HG03064 (cell line): Measurements from ENCODE around the gene LINGO4.

Experiments
- ATAC-seq: cut with Tn5 transposase; IDR thresholded peaks from one replicate; pipeline ENCODE4 v1.9.1; 2021; ENCODE audit warnings: low read depth; ENCODE audit not compliant: unreplicated experiment

The LINGO4 gene

DNA sequence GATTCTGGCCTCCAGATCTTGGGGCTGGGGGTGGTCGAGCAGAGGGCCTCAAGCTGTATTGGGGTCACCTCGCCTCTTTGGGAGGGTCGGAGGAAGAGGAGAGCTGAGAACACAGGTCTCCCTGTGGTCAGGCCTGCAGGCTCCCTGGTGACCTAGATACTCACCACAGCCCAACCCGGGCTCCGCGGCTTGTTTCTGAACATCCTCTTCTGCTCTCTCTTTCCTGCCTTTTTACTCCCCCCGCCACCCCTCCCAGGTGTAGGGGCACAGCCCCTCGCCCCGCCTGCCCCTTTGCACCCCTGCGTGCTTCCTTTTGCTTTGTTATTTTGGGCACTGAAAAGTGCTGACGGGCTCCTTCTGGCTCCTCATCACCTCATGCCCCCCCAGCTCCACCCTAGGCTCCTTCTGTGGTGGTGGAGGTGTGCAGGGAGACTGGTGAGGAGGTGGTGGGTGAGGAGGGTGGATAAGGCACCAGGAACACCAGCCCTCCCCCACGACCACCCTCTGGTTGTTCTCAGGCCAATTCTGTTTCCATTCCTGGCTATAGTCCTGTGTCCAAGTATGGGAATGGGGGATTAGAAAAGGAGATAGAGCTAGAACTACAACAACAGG lies 10.6 kb upstream of the LINGO4 start:
- no peak for ATAC-seq

- ATAC-seq: no peak
Observed at GRCh38 chr1:151814971-151815545, 9.8 kb upstream of the LINGO4 start.

DNA sequence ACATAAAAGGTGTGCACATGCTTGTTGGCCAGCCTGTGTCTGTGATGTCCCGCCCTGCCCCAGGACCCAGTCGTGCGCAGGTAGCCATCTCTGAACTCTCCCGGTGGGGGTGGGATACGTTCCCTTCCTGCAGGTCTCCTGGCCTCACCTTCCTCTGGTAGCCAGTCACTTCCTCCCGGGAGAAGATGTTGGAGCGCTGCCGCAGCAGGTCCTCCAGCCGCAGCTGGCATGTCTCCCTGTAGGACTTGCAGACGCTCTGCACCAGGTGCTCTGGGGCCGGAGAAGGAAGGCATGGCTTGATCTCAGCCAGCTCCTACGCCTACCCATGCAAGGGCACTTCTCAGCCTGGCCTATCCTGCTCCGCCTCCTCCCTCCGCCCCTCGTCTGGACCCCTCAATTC lies 9.2 kb upstream of the LINGO4 start:
- ATAC-seq: no peak

GRCh38 chr1:151813271-151813977 lies 8.2 kb upstream of the LINGO4 start:
- no peak for ATAC-seq

GRCh38 chr1:151811181-151811580 lies 6.0 kb upstream of the LINGO4 start:
- ATAC-seq: no peak

DNA sequence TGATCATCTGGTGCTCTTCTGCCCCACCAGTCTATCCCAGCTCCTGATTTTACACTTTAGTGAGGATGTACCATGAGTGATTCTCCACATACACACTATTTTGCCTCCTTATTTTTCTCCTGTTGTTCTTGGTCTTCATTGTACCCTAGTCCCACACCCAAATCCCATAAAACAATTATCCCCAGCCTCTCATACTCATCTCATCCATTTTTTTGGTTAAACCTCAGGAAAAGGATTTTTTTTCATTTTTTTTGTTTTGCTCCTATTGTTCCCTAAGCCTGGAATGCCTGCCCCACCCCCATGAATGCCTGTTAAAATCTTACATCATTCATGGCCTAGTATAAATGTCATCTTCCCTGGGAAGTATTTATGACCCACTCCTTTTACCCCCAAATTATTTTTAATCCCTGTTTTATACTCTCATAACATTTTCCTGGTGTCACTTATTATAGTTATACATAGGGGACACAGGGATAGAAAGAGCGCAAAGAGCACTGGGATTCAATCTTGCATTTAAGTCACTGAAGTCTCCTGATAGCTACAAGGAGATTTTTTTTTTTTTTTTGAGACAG lies 4.9 kb upstream of the LINGO4 start:
- no peak for ATAC-seq

GRCh38 chr1:151809290-151809984 lies 4.2 kb upstream of the LINGO4 start:
- ATAC-seq: no peak

DNA sequence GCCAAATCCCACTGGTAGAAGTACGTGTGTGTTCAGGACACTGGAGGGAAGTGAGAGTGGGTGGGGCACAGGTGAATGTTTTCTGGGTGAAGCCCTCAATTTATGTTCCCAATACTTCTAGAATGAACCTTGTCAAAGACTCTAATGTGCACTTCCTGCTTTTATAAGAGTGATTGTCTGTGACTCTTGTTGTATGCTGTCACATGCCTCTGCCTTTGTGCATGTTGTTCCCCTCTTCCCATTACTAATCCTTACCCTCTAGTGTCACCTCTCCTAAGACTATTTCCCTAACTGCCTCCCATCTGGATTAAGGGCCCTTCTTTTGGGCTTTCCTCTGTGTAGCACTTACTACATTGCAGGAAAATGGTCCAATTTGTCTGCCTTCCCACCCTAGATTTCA lies 2.5 kb upstream of the LINGO4 start:
- no peak for ATAC-seq

DNA sequence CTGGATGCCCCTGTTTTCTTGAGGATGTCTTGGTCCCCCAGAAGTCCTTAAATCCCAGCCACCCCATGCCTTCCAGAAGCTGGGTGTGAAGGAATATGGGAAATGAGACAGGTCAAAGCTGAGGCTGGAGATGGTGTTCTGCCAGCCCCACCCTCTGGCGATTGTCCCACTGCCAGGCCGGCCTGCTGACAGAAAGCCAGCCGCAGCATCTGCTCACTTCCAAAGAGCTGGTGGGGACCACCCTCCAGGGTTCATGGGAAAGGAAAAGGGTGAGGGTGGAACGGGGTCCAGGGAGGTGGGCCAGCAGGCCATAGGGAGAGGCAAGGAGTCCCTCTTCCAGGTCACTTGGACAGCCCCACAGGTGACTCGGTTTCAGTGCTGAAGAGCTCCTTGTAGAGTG lies 1.9 kb upstream of the LINGO4 start:
- ATAC-seq: no peak

DNA sequence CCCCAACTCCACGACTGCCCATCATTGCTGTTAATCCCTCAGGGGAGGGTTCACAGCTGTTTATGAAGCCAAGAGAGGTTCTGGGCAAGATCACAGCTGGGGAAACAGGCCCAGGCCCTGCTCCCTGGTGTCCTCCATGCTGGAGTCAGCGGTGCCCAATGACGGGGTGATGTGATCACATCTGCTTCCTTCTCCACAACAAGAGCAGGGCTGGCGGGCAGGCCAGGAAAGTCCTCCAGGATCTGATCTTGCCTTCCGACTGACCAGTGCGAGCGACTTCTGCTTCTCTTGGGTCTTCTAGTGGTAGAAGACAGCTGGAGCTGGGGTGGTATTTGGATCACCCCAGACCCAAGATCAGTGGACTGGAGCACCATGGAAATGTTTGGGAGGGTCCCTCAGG lies 951 bp upstream of the LINGO4 start:
- ATAC-seq: no peak

DNA sequence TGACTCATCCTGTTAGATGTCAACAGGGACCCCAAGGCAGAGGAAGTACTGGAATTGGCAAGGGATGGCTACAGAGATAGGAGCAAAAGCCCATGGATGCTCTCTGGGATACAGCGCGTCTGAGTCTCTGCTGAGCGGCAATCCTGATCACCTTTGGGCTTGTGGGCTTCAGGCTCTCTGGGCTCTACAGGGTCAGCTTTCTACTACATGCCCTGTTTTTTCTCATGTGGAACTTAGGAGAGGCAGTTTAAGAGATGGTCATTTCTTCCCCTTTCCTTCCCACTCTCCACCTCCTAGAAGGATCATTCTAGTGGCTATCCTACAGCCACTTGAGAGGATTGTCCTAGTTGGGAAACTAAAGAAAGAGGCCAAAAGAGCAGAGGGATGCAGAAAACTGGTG lies 1.3 kb downstream of the LINGO4 start:
- ATAC-seq: no peak

DNA sequence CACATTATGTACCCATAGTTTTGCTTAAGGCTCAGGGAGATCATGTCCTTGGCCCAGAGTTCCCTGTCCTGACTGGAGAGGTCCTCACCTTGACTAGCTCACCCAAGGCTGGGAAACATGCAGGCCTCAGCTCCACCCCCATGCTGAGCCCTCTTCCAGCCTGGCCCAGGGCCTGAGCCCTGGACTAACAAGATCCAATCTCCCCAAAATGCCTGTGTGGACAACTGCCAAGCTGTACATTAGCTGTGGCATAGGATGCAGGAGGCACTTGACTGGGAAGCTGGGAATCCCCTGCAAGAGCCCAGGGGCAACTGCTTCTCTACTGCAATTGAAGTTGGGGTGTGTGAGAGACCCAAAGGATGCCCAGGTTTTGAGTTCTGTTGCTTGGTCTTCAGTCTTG lies 2.1 kb downstream of the LINGO4 start:
- ATAC-seq: no peak

GRCh38 chr1:151802372-151802771 lies 2.8 kb downstream of the LINGO4 start:
- no peak for ATAC-seq

GRCh38 chr1:151801846-151802245 lies 3.4 kb downstream of the LINGO4 start:
- no peak for ATAC-seq

- ATAC-seq: no peak
Observed at GRCh38 chr1:151801310-151801820, 3.9 kb downstream of the LINGO4 start.

- ATAC-seq: no peak
Observed at GRCh38 chr1:151800830-151801229, 4.4 kb downstream of the LINGO4 start.

DNA sequence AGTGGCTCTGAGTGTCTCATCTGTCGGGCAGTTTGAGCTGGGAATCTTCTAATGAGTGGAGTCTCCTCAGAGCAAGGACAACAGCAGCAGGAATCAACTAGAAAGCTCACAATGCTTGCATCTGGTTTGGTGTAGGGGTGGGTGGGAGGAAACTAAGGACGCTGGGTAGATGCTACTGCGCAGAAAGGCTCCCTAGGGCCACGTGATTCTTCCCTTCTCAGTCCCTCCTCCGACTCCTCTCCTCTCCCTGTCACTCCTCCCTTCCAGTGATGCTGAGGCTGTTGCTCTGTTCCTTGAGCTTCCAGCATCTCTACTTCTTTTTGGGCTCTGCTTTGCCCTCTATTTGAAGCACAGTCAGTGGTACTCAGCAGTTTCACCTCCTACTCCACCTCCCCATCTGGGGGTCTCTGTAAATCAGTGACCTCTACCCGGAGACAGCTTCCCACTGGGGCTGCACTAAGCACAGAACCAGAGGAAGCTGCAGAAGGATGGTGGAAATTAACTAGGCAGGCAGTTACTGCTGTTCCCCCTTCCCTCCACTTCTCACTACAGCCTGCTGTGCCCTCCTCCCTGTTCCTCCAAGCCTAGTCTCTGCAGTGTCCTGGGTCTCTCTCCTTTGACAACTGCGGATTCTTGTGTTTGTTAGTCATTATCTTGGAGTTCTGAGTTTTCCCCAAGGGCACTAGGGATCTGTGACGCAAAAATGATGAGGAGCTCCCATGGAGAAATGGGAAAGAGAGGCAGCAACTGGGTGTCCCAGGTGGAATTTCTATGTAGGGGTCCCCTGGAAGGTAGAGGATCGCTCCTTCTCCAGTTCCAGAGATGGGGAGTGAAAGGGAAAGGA lies 5.8 kb downstream of the LINGO4 start:
- ATAC-seq: no peak

DNA sequence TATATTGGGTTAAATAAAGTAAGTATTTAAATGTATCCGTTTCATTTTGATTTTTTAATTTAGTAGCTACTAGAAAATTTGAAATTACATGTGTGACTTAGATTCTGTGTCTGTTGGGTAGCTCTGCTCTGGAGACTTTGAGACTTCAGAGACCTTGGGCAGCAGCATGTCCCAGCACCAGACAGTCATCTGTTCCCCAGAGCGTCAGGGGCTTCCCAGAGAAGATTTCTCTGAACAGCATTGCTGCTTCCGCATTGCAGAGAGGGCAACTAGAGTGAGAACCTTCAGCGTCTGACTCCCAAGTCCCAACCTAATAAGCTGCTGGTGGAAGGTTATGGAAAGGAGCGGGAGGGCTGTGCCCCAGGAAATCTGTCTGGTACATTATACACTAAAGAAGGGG lies 6.6 kb downstream of the LINGO4 start:
- no peak for ATAC-seq

- ATAC-seq: no peak
Observed at GRCh38 chr1:151790940-151791651, 14.1 kb downstream of the LINGO4 start.
